Measurements from ENCODE around the gene TCF7L1. TPM values are rescaled to one million over a fixed set of nuclear protein-coding genes. Genes with fewer than 3 reads are reported as not detected.
A peak's percentile ranks its signal among the peaks of the same experiment; 100 is the strongest.
"Not testable (repeated sequence)": the region's sequence is repeated elsewhere in the genome, so short reads cannot be mapped to it uniquely, and the experiment has no call there.

Gene TCF7L1
- polyA plus RNA-seq, 1 experiment, result 3.2 TPM

DNA sequence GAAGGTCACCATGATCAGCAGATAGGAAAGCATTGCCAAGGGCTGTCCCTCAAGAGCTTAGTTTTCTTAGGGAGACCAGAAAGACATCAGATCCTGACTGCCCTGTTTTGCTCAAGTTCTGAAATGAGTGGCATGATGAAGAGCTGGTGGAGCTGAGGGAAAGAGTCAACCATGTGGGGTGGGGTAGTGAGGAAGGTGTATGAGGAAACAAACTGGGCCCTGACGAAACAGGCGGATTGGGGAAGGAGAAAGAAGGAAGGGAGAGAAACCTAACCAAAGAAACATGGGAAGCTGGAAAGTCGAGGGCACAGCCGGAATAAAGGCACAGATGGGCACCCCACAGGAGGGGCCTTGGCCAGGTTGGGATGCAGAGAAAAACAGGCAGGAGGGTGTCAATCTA, 186.6 kb downstream of the TCF7L1 start:
- no peak for DNase-seq (ENCODE audit: low read depth)
- ChIA-PET CTCF (interaction anchor here (0.6 to 3.1 kb wide), 4 partner anchors 19 to 123 kb away, joined by 3 to 26 read pairs (median 3); no protein-coding TSS in a partner anchor), POLR2A (no interaction called here)
- Histone ChIP-seq H3K36me3 (ENCODE audit: control insufficient read depth, insufficient read depth, low read length) (peaks cover 20% of the 10 kb centered on the region), H3K27me3 (ENCODE audit: control insufficient read depth, insufficient read depth, low read length) (no peaks in the 10 kb centered on the region), H3K4me3 (ENCODE audit: low read depth, low read length) (no peak overlapping the region)
- TF ChIP-seq, protein P1, sequence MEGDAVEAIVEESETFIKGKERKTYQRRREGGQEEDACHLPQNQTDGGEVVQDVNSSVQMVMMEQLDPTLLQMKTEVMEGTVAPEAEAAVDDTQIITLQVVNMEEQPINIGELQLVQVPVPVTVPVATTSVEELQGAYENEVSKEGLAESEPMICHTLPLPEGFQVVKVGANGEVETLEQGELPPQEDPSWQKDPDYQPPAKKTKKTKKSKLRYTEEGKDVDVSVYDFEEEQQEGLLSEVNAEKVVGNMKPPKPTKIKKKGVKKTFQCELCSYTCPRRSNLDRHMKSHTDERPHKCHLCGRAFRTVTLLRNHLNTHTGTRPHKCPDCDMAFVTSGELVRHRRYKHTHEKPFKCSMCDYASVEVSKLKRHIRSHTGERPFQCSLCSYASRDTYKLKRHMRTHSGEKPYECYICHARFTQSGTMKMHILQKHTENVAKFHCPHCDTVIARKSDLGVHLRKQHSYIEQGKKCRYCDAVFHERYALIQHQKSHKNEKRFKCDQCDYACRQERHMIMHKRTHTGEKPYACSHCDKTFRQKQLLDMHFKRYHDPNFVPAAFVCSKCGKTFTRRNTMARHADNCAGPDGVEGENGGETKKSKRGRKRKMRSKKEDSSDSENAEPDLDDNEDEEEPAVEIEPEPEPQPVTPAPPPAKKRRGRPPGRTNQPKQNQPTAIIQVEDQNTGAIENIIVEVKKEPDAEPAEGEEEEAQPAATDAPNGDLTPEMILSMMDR (IDR thresholded peaks at IDR 0.05; ENCODE audit: insufficient read depth, low read depth, low read length), result no peak

DNA sequence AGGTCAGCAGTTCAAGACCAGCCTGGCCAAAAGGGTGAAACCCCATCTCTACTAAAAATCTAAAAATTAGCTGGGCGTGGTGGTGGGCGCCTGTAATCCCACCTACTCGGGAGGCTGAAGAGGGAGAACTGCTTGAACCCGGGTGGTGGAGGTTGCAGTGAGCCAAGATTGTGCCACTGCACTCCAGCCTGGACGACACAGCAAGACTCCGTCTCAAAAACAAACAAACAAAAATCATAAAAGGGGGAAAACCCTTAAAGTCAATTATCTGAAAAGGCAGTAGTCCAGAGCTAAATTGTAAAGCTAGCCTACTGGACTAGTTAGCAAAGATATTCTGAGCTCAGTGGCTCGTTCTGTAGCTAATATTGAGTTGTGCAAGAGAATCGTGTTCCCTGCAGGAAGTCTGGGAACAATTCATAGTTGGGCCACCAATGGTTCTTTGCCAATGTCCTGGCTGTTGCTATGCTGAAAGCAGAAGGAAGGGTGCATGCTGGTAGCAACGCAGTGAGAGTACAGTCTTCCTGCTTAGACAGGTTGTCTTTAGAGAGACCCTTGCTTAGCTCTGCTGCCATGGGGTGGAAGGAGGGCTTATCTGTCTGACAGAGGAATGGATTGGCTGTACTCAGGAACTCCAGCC, 190.3 kb downstream of the TCF7L1 start:
- ChIA-PET CTCF (no interaction called here), POLR2A (interaction anchor here (0.6 kb wide), 1 partner anchor 265 kb away, joined by 4 read pairs; no protein-coding TSS in a partner anchor)
- DNase-seq (ENCODE audit: low read depth), result no peak
- H3K27me3 ChIP-seq (ENCODE audit: control insufficient read depth, insufficient read depth, low read length), result no peaks in the 10 kb centered on the region
- TF ChIP-seq, protein P1 (IDR thresholded peaks at IDR 0.05; ENCODE audit: insufficient read depth, low read depth, low read length), result no peak
- peaks cover 12% of the 10 kb centered on the region for H3K36me3 ChIP-seq (ENCODE audit: control insufficient read depth, insufficient read depth, low read length)
- H3K4me3 ChIP-seq (ENCODE audit: low read depth, low read length), result no peak overlapping the region

DNA sequence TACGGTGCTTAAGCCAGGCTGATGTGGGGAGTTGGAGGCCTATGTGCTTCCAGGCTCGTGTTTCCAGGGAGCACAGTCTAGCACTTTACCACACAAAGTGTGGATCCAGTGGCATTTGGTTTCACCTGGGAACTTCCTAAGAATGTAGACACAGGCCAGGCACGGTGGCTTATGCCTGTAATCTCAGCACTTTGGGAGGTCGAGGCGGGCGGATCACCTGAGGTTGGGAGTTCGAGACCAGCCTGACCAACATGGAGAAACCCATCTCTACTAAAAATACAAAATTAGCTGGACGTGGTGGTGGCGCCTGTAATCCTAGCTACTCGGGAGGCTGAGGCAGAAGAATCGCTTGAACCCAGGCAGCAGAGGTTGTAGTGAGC, 190.8 kb downstream of the TCF7L1 start:
- H3K36me3 ChIP-seq (ENCODE audit: control insufficient read depth, insufficient read depth, low read length), result peaks cover 12% of the 10 kb centered on the region
- DNase-seq (ENCODE audit: low read depth); CTCF ChIA-PET; H3K27me3 ChIP-seq (ENCODE audit: control insufficient read depth, insufficient read depth, low read length); H3K4me3 ChIP-seq (ENCODE audit: low read depth, low read length): not testable (repeated sequence)
- POLR2A ChIA-PET, result interaction anchor here (0.6 kb wide), 1 partner anchor 266 kb away, joined by 4 read pairs; no protein-coding TSS in a partner anchor

DNA sequence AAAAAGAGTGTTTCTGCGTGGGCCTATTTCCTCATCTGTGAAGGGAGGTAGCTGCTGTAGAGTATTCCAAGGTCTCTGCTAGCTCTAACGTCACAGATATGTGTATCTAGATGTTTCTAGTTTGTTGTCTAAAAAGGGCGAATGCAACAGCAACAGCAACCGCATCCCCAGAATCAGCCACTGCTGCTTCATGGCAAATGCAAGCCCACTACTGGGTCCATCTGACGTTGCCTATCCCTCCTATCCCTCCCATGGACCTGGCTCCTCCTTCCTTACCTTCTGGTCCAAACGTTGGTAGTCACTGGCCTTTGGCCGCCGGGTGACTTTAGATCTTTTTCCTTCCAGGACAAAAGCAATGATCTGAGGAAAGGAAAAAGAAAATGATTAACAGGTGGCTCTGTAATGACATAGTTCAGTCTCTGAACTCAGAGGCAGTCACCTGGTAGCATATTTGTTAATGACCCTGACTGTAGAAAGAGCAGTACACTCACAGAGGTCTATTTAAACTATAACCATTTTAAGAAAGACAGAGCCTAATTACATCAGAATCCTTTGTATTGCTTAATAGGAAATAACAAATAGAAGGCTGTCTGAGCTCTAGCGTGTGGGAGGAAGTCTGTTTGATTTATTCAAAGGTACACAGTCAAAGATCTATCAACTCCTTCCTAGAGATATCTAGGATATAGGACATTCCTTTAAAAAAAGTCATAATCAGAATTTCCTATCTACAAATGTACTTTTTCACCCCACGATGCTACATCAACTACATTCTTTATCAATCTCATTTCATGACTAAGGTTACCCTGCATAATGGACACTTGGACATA, 191.7 kb downstream of the TCF7L1 start:
- TF ChIP-seq, protein P1 (IDR thresholded peaks at IDR 0.05; ENCODE audit: insufficient read depth, low read depth, low read length), result no peak
- peaks cover 12% of the 10 kb centered on the region for H3K36me3 ChIP-seq (ENCODE audit: control insufficient read depth, insufficient read depth, low read length)
- ChIA-PET POLR2A (no interaction called here), CTCF (interaction anchor here (1.3 kb wide), 1 partner anchor 258 kb away, joined by 4 read pairs; no protein-coding TSS in a partner anchor)
- no peak for DNase-seq (ENCODE audit: low read depth)
- peak overlapping the region; percentile 66 for H3K4me3 ChIP-seq (ENCODE audit: low read depth, low read length)
- no peaks in the 10 kb centered on the region for H3K27me3 ChIP-seq (ENCODE audit: control insufficient read depth, insufficient read depth, low read length)

DNA sequence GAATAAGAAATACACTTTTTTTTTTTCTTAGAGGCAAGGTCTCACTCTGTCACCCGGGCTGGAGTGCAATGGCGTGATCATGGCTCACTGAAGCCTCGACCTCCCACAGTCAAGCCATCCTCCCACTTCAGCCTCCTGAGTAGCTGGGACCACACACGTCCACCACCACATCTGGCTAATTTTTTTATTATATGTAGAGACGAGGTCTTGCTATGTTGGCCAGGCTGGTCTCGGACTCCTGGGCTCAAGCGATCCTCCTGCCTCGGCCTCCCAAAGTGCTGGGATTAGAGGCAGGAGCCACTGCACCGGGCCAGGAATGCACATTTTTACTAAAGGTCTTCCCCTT, 192.2 kb downstream of the TCF7L1 start:
- ChIA-PET CTCF (interaction anchor here (1.1 to 1.3 kb wide), 2 partner anchors 95 to 259 kb away, joined by 3 to 4 read pairs; no protein-coding TSS in a partner anchor), POLR2A (no interaction called here)
- Histone ChIP-seq H3K4me3 (ENCODE audit: low read depth, low read length) (peak overlapping the region; percentile 66), H3K27me3 (ENCODE audit: control insufficient read depth, insufficient read depth, low read length) (no peaks in the 10 kb centered on the region), H3K36me3 (ENCODE audit: control insufficient read depth, insufficient read depth, low read length) (peaks cover 11% of the 10 kb centered on the region)
- TF ChIP-seq, protein P1 (IDR thresholded peaks at IDR 0.05; ENCODE audit: insufficient read depth, low read depth, low read length), result no peak
- DNase-seq (ENCODE audit: low read depth), result no peak
